T-cell (primary cell): Measurements from ENCODE around the gene LRRC61. TPM values are rescaled to one million over a fixed set of nuclear protein-coding genes. Genes with fewer than 3 reads are reported as not detected.
"Not testable (repeated sequence)": the region's sequence is repeated elsewhere in the genome, so short reads cannot be mapped to it uniquely, and the experiment has no call there.

Source experiments
- ATAC-seq, 4 experiments: fragments of 200-7000 bp in 3 of 4; fragments of 150-1000 bp in 1 of 4; cut with Tn5 transposase; replicated peaks in 1 of 4; 1 replicate in 3 of 4; 2 replicates in 1 of 4; pipeline ENCODE4 v1.10.0; 2021; ENCODE audit warnings: moderate library complexity in 3 of 4, mild to moderate bottlenecking in 2 of 4, moderate number of reproducible peaks in 1 of 4
- CTCF ChIA-PET, 2 donors: fragments of 300-600 bp; sonication (Branson Sonifier 250); formaldehyde crosslinking; loops; one replicate each; lab custom pipeline; 2022; ENCODE audit warnings: antibody characterized with exemption in 2 of 2; lab: Charles Lee
- POLR2A ChIA-PET, 2 donors: fragments of 300-600 bp; sonication (Branson Sonifier 250); formaldehyde crosslinking; loops; one replicate each; lab custom pipeline; 2022; ENCODE audit warnings: antibody characterized with exemption in 2 of 2; lab: Charles Lee
- DNase-seq, 35 experiments: peaks; one replicate each; pipeline versions ENCODE4 v3.0.0 to v3.0.0-alpha.2; 2013 to 2023
- H3K27ac ChIP-seq: one replicate; pipeline ENCODE4 v1.5.1; 2013; ENCODE audit warnings: low read length
- H3K27me3 ChIP-seq, 2 experiments: replicated peaks in 1 of 2; 1 replicate in 1 of 2; 2 replicates in 1 of 2; pipeline versions ENCODE4 v1.6.1 to v1.7.0; 2013; ENCODE audit warnings: low read length in 1 of 2, mixed read lengths in 1 of 2; ENCODE audit not compliant: control insufficient read depth in 2 of 2, insufficient read depth in 2 of 2; ENCODE audit errors: extremely low read depth in 1 of 2
- H3K36me3 ChIP-seq, 2 donors: 1 replicate in 1 of 2; 2 replicates in 1 of 2; pipeline versions ENCODE4 v1.6.1 to v1.7.0; 2013; ENCODE audit warnings: low read length in 1 of 2; ENCODE audit not compliant: control insufficient read depth in 2 of 2, insufficient read depth in 1 of 2; ENCODE audit errors: extremely low read depth in 1 of 2
- H3K4me1 ChIP-seq, 2 experiments: 1 replicate in 1 of 2; 2 replicates in 1 of 2; pipeline versions ENCODE4 v1.6.1 to v1.7.0; 2013; ENCODE audit warnings: low read length in 2 of 2, mixed read lengths in 1 of 2; ENCODE audit not compliant: insufficient read depth in 2 of 2, control insufficient read depth in 1 of 2; ENCODE audit errors: extremely low read depth in 1 of 2
- H3K4me3 ChIP-seq, 2 donors: 1 replicate in 1 of 2; 2 replicates in 1 of 2; pipeline versions ENCODE4 v1.5.1 to v1.7.0; 2013; ENCODE audit warnings: mild to moderate bottlenecking in 2 of 2, low read length in 1 of 2, moderate library complexity in 1 of 2; ENCODE audit not compliant: control insufficient read depth in 1 of 2; ENCODE audit errors: extremely low read depth in 1 of 2
- H3K9me3 ChIP-seq: 2 replicates; pipeline ENCODE4 v1.7.0; 2013
- H3K27ac Mint-ChIP-seq, 2 donors: one replicate each; pipeline ENCODE4 v1.8.0; 2020 to 2021; ENCODE audit warnings: mild to moderate bottlenecking in 2 of 2, mixed read lengths in 2 of 2
- H3K27me3 Mint-ChIP-seq, 2 donors: one replicate each; pipeline ENCODE4 v1.8.0; 2021 to 2022; ENCODE audit warnings: mixed read lengths in 2 of 2
- H3K36me3 Mint-ChIP-seq: one replicate; pipeline ENCODE4 v1.8.0; 2021; ENCODE audit warnings: mixed read lengths
- H3K4me1 Mint-ChIP-seq, 3 donors: one replicate each; pipeline ENCODE4 v1.8.0; 2020 to 2022; ENCODE audit warnings: mixed read lengths in 3 of 3, mild to moderate bottlenecking in 1 of 3
- H3K4me3 Mint-ChIP-seq, 3 donors: one replicate each; pipeline ENCODE4 v1.8.0; 2020 to 2022; ENCODE audit warnings: mild to moderate bottlenecking in 3 of 3, mixed read lengths in 3 of 3, moderate library complexity in 3 of 3
- H3K9me3 Mint-ChIP-seq, 3 donors: one replicate each; pipeline ENCODE4 v1.8.0; 2020 to 2022; ENCODE audit warnings: mixed read lengths in 3 of 3
- WGBS: methylation state at CpG from one replicate; pipeline ENCODE4 v1.1.5; 2013; ENCODE audit warnings: missing lambda C conversion rate; ENCODE audit not compliant: insufficient coverage; 5-methylcytosine and 5-hydroxymethylcytosine counted together
- total RNA-seq, 35 experiments: library from RNA in 6 of 35; stranded (reverse) in 6 of 35; fragments of 120-200 nt in 1 of 35; gene quantifications; one replicate each; pipeline versions ENCODE4 v1.2.1 to v1.2.4 and lab custom pipeline; 2013 to 2026

The LRRC61 gene
- total RNA-seq, 5 donors from 2014 or later (not counting 1 experiment from before 2014, with no cell fraction given): 8.8 to 21.4 (median 16.6) TPM

- not testable (repeated sequence) for H3K27me3 Mint-ChIP-seq, H3K27me3 ChIP-seq, H3K27ac Mint-ChIP-seq, H3K36me3 ChIP-seq, H3K9me3 Mint-ChIP-seq, H3K36me3 Mint-ChIP-seq, H3K4me1 ChIP-seq, H3K4me1 Mint-ChIP-seq, H3K4me3 ChIP-seq, H3K27ac ChIP-seq, H3K9me3 ChIP-seq
- ChIA-PET CTCF (interaction anchor here (0.6 kb wide), 3 partner anchors 95 to 1132 kb away, joined by 3 to 7 read pairs (median 3); no protein-coding TSS in a partner anchor), POLR2A (interaction anchor here in 1 of 2 donors (0.6 kb wide), 1 partner anchor 416 kb away, joined by 3 read pairs; no protein-coding TSS in a partner anchor)
- peak overlapping the region in 1 of 3 donors; percentile 6 for H3K4me3 Mint-ChIP-seq
- 44% methylated on average over 4 of the region's 16 CpGs for WGBS
- DNase-seq (peak in 29 of 35 experiments; percentile 3 to 47 (median 20)), ATAC-seq (peak; percentile 73 to 84 (median 78))
Measured at GRCh38 chr7:150285849-150286754, 37.1 kb upstream of the LRRC61 start.

GRCh38 chr7:150287815-150288214 is 35.3 kb upstream of the LRRC61 start:
- H3K27me3 Mint-ChIP-seq, H3K4me3 Mint-ChIP-seq, H3K27ac ChIP-seq, H3K9me3 ChIP-seq, H3K27me3 ChIP-seq, H3K4me3 ChIP-seq, H3K36me3 Mint-ChIP-seq, H3K36me3 ChIP-seq, ATAC-seq, H3K4me1 ChIP-seq, H3K9me3 Mint-ChIP-seq, POLR2A ChIA-PET, DNase-seq, H3K27ac Mint-ChIP-seq, H3K4me1 Mint-ChIP-seq, CTCF ChIA-PET: not testable (repeated sequence)
- WGBS: 50% methylated on average over 2 of the region's 7 CpGs

- H3K36me3 ChIP-seq, ATAC-seq, H3K27me3 Mint-ChIP-seq, H3K36me3 Mint-ChIP-seq, DNase-seq, H3K27ac ChIP-seq, H3K4me3 Mint-ChIP-seq, H3K27me3 ChIP-seq, H3K4me1 Mint-ChIP-seq, H3K4me3 ChIP-seq, H3K4me1 ChIP-seq, CTCF ChIA-PET, H3K9me3 ChIP-seq, H3K27ac Mint-ChIP-seq, POLR2A ChIA-PET, H3K9me3 Mint-ChIP-seq: not testable (repeated sequence)
- WGBS: 93% methylated on average over 3 of the region's 6 CpGs
Measured at GRCh38 chr7:150288816-150289215, 34.3 kb upstream of the LRRC61 start.

GRCh38 chr7:150290317-150290716 is 32.8 kb upstream of the LRRC61 start:
- H3K36me3 ChIP-seq, H3K9me3 ChIP-seq, H3K4me1 Mint-ChIP-seq, H3K4me1 ChIP-seq, H3K27ac Mint-ChIP-seq, H3K9me3 Mint-ChIP-seq, H3K27me3 Mint-ChIP-seq, CTCF ChIA-PET, H3K4me3 Mint-ChIP-seq, H3K27ac ChIP-seq, H3K27me3 ChIP-seq, H3K4me3 ChIP-seq, POLR2A ChIA-PET, ATAC-seq, DNase-seq, H3K36me3 Mint-ChIP-seq: not testable (repeated sequence)
- no CpG with 5 or more reads among the region's 6 CpGs for WGBS

- no CpG with 5 or more reads among the region's 8 CpGs for WGBS
- not testable (repeated sequence) for H3K36me3 Mint-ChIP-seq
Measured at GRCh38 chr7:150295027-150295426, 28.1 kb upstream of the LRRC61 start.

GRCh38 chr7:150295614-150296013 is 27.5 kb upstream of the LRRC61 start:
- H3K27ac ChIP-seq, ATAC-seq, H3K4me1 Mint-ChIP-seq, H3K9me3 ChIP-seq, CTCF ChIA-PET, H3K4me3 ChIP-seq, DNase-seq, POLR2A ChIA-PET, H3K27ac Mint-ChIP-seq, H3K27me3 Mint-ChIP-seq, H3K36me3 Mint-ChIP-seq, H3K4me1 ChIP-seq, H3K36me3 ChIP-seq, H3K4me3 Mint-ChIP-seq, H3K9me3 Mint-ChIP-seq, H3K27me3 ChIP-seq: not testable (repeated sequence)
- WGBS: no CpG with 5 or more reads among the region's 8 CpGs

More at GRCh38 chr7:150295027-150295426, 28.1 kb upstream of the LRRC61 start:
- H3K4me3 Mint-ChIP-seq, H3K27ac Mint-ChIP-seq, H3K9me3 ChIP-seq, DNase-seq, ATAC-seq, H3K4me1 Mint-ChIP-seq, POLR2A ChIA-PET, H3K27me3 ChIP-seq, H3K36me3 ChIP-seq, CTCF ChIA-PET, H3K27ac ChIP-seq, H3K4me3 ChIP-seq, H3K4me1 ChIP-seq, H3K9me3 Mint-ChIP-seq, H3K27me3 Mint-ChIP-seq: not testable (repeated sequence)
